Liver (tissue), 2 donors: ENCODE data around the gene IBA57.

Experiments used
- CTCF ChIP-seq: fragments of 150-350 bp; IDR thresholded peaks from 2 replicates; pipeline ENCODE4 v1.5.1; 2017; ENCODE audit warnings: improper control_type of control experiment, low read depth, low read length; ENCODE audit not compliant: missing input control
- FOXA2 ChIP-seq: IDR thresholded peaks from 2 replicates; pipeline ENCODE4 v1.6.1; 2016; ENCODE audit warnings: antibody characterized with exemption
- donor health status: healthy.

GRCh38 chr1:228154021-228154669 lies 11.5 kb upstream of the IBA57 start:
- TF ChIP-seq FOXA2 (no peak), CTCF (no peak)
